K562 (cell line): ENCODE data around the gene RABL6. TPM values are rescaled to one million over a fixed set of nuclear protein-coding genes. Genes with fewer than 3 reads are reported as not detected.
A peak's percentile ranks its signal among the peaks of the same experiment; 100 is the strongest.
"Not testable (repeated sequence)": the region's sequence is repeated elsewhere in the genome, so short reads cannot be mapped to it uniquely, and the experiment has no call there.

Source experiments
- ATAC-seq: fragments of 200-7000 bp; cut with Tn5 transposase; 3 replicates; pipeline ENCODE4 v1.9.1; 2020; ENCODE audit warnings: moderate library complexity
- BruUV-seq: library from RNA; stranded (reverse); fragments of 400-500 nt; replicated peaks from 2 replicates; lab custom pipeline; 2021; lab: Mats Ljungman, UMichigan
- CTCF ChIA-PET: fragments of 300-600 bp; formaldehyde crosslinking; extraction: SDS; loops from one replicate; lab custom pipeline; 2021; ENCODE audit warnings: low intra/inter-chr PET ratio; lab: Yijun Ruan, JAX
- POLR2A ChIA-PET: fragments of 300-600, 350-650 bp; sonication (Branson Sonifier 250); formaldehyde crosslinking; extraction: SDS; loops from one replicate; lab custom pipeline; 2021; ENCODE audit warnings: antibody characterized with exemption, inconsistent platforms; lab: Yijun Ruan, JAX
- DNase-seq, 4 experiments: peaks; one replicate each; pipeline versions ENCODE4 v3.0.0 to v3.0.0-alpha.2; 2011 to 2018; ENCODE audit warnings: low spot score in 3 of 4, mixed read lengths in 3 of 4; ENCODE audit errors: extremely low read depth in 1 of 4
- FAIRE-seq: peaks from 2 replicates; lab custom pipeline; 2011; peaks lifted over from hg19 to GRCh38; lab: Jason Lieb, UNC
- H2AFZ ChIP-seq: 2 replicates; pipeline ENCODE4 v1.6.0; 2011; ENCODE audit warnings: low read depth, low read length, control low read depth, inconsistent platforms
- H3K27ac ChIP-seq: fragments of 200-600 bp; 3 replicates; pipeline ENCODE4 v1.8.0; 2011; ENCODE audit warnings: low read depth, mild to moderate bottlenecking, control low read depth, inconsistent platforms, low read length, moderate library complexity, mixed read lengths; ENCODE audit errors: extremely low read depth
- H3K27me3 ChIP-seq, 2 experiments: fragments of 300-600 bp in 1 of 2; 2 replicates in 1 of 2; 3 replicates in 1 of 2; pipeline versions ENCODE4 v1.6.0 to v1.8.0; 2011; ENCODE audit warnings: inconsistent platforms in 2 of 2, low read length in 2 of 2, mild to moderate bottlenecking in 1 of 2, mixed read lengths in 1 of 2, moderate library complexity in 1 of 2; ENCODE audit not compliant: control insufficient read depth in 2 of 2, insufficient read depth in 2 of 2
- H3K36me3 ChIP-seq: fragments of 300-600 bp; 3 replicates; pipeline ENCODE4 v1.8.0; 2011; ENCODE audit warnings: mild to moderate bottlenecking, low read length, inconsistent platforms; ENCODE audit not compliant: control insufficient read depth, insufficient read depth
- H3K4me1 ChIP-seq, 2 experiments: fragments of 200-600 bp in 1 of 2; replicated peaks in 1 of 2; 2 replicates in 1 of 2; 3 replicates in 1 of 2; pipeline versions ENCODE4 v1.5.1 to v1.8.0; 2011; ENCODE audit warnings: inconsistent platforms in 2 of 2, low read length in 2 of 2, mild to moderate bottlenecking in 1 of 2, mixed read lengths in 1 of 2, moderate library complexity in 1 of 2; ENCODE audit not compliant: control insufficient read depth in 2 of 2, insufficient read depth in 2 of 2
- H3K4me2 ChIP-seq: 2 replicates; pipeline ENCODE4 v1.6.1; 2011; ENCODE audit warnings: low read length, control low read depth, inconsistent platforms, mixed read lengths; ENCODE audit not compliant: insufficient read depth
- H3K4me3 ChIP-seq: fragments of 200-600 bp; sonication (generic), shearing (Covaris generic); 2 replicates; pipeline ENCODE4 v1.5.1; 2016; ENCODE audit warnings: control low read depth, inconsistent platforms
- H3K79me2 ChIP-seq: fragments of 200-600 bp; 3 replicates; pipeline ENCODE4 v1.8.0; 2011; ENCODE audit warnings: low read length, inconsistent platforms; ENCODE audit not compliant: control insufficient read depth, insufficient read depth
- H3K9ac ChIP-seq, 2 experiments: 2 replicates each; pipeline versions ENCODE4 v1.6.0 to v1.6.1; 2011; ENCODE audit warnings: low read depth in 2 of 2, low read length in 2 of 2, control low read depth in 1 of 2, inconsistent platforms in 1 of 2, mild to moderate bottlenecking in 1 of 2, mixed read lengths in 1 of 2; ENCODE audit not compliant: insufficient read depth in 1 of 2
- H3K9me1 ChIP-seq: one replicate; pipeline ENCODE4 v1.6.0; 2011; ENCODE audit warnings: inconsistent platforms, mild to moderate bottlenecking, low read length, moderate library complexity; ENCODE audit not compliant: control insufficient read depth, insufficient read depth
- H3K9me3 ChIP-seq: replicated peaks from 2 replicates; pipeline ENCODE4 v1.5.1; 2011; ENCODE audit warnings: low read depth, low read length, inconsistent platforms; ENCODE audit not compliant: control insufficient read depth, insufficient read depth
- H4K20me1 ChIP-seq: replicated peaks from 2 replicates; pipeline ENCODE4 v1.6.1; 2011; ENCODE audit warnings: low read length, inconsistent platforms, mixed read lengths; ENCODE audit not compliant: control insufficient read depth, insufficient read depth
- CBFA2T3 ChIP-seq: fragments of 450-650 bp; IDR thresholded peaks from 2 replicates; pipeline ENCODE4 v1.6.1; 2017
- CTCFL ChIP-seq: IDR thresholded peaks from 2 replicates; pipeline ENCODE4 v1.6.1; 2011; ENCODE audit warnings: borderline replicate concordance, low read depth, mild to moderate bottlenecking, moderate library complexity, low read length; ENCODE audit not compliant: insufficient read depth, poor library complexity, severe bottlenecking
- RCOR1 ChIP-seq, 2 experiments: IDR thresholded peaks; 2 replicates each; pipeline ENCODE4 v1.6.1; 2012; ENCODE audit warnings: low read depth in 2 of 2, low read length in 2 of 2, borderline replicate concordance in 1 of 2, improper control_type of control experiment in 1 of 2
- ZNF224 ChIP-seq: sonication (generic); formaldehyde crosslinking; IDR thresholded peaks from 2 replicates; pipeline ENCODE4 v1.8.0; 2022; ENCODE audit warnings: mild to moderate bottlenecking, missing genetic modification reagents
- WGBS: fragments of 100-300 bp; shearing (Covaris generic); methylation state at CpG from one replicate; pipeline ENCODE4 v1.1.6; 2016; ENCODE audit warnings: low coverage, mixed read lengths; ENCODE audit not compliant: insufficient coverage; ENCODE audit errors: missing lambda C conversion rate; 5-methylcytosine and 5-hydroxymethylcytosine counted together
- in situ Hi-C: fragments of 300-500 bp; cut with MboI; formaldehyde crosslinking; loops from 4 replicates; pipeline ENCODE4 v1.15.0; 2018; ENCODE audit warnings: inconsistent platforms, mixed read lengths
- intact Hi-C: fragments of 100-400 bp; cut with micrococcal nuclease; formaldehyde crosslinking; loops from 2 replicates; pipeline ENCODE4 v1.14.2; 2022
- polyA plus RNA-seq, 8 experiments: library from polyadenylated mRNA; depleted of rRNA in 4 of 8; stranded (reverse) in 5 of 8; unstranded in 3 of 8; fragments of >200 nt; fragmentation: Nextera tagmentation in 2 of 8; fragmentation: Illumina TruSeq in 1 of 8; extraction: Ambion mirVana in 2 of 8; extraction: Trizol in 1 of 8; gene quantifications; 2 replicates each; pipeline versions ENCODE4 v1.2.1 to v1.2.3, GENCODE V29; 2011 to 2014; ENCODE audit warnings: inconsistent platforms in 1 of 8, missing spikeins in 1 of 8
- total RNA-seq, 7 experiments: library from RNA; depleted of rRNA in 6 of 7; stranded (reverse); fragments of >200 nt in 6 of 7; fragmentation: Illumina TruSeq in 2 of 7; extraction: Trizol in 2 of 7; gene quantifications; 2 replicates each; pipeline versions ENCODE4 v1.2.1 to v1.2.3, GENCODE V29; 2011 to 2021; ENCODE audit warnings: low replicate concordance in 1 of 7
- TF ChIP-seq, protein P1 (sequence below), 2 experiments: fragments of 450-650 bp; formaldehyde crosslinking in 1 of 2; IDR thresholded peaks; 2 replicates each; pipeline versions ENCODE4 v1.4.0 to v1.6.1; 2014 to 2020; ENCODE audit warnings: mild to moderate bottlenecking in 2 of 2, borderline replicate concordance in 1 of 2, low read depth in 1 of 2
- TF ChIP-seq, protein P2 (sequence below), 3 experiments: IDR thresholded peaks in 2 of 3; conservative IDR thresholded peaks in 1 of 3; 2 replicates each; pipeline ENCODE4 v1.5.1; 2011 to 2012; ENCODE audit warnings: low read length in 3 of 3, mild to moderate bottlenecking in 3 of 3, control low read depth in 2 of 3, improper control_type of control experiment in 1 of 3, inconsistent platforms in 1 of 3, low read depth in 1 of 3, mixed read lengths in 1 of 3, moderate library complexity in 1 of 3; ENCODE audit not compliant: insufficient read depth in 2 of 3

Gene RABL6
- total and polyA plus RNA-seq, 9 of the 15 experiments (the other 6 are each of a cell fraction or from before 2014, with no cell fraction given): 5.6 to 181 (median 84.5) TPM

DNA sequence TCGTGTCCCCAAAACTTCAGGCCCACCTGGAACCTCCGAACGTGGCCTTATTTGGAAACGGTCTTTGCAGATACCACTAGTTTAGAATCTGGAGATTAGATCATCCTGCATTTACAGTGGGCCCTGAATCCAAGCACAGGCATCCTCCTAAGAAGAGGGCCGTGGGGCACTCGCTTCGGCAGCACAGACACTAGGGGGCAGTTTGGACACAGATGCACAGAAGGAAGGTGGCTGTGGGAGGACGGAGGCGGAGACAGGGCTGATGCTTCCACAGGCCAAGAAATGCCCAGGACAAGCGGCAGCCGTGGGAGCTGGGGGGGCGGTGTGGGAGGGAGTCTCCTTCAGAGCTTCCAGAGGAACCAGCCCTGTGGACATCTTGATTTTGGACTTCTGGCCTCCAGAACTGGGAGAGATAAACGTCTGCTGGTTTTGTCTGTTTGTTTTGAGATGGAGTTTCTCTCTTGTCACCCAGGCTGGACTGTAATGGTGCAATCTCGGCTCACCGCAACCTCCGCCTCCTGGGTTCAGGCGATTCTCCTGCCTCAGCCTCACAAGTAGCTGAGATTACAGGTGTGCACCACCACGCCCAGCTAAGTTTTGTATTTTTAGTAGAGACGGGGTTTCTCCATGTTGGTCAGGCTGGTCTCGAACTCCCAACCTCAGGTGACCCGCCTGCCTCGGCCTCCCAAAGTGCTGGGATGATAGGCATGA is 46.8 kb upstream of the RABL6 start:
- H3K27ac ChIP-seq, H3K9me3 ChIP-seq, H3K79me2 ChIP-seq, H3K36me3 ChIP-seq, H4K20me1 ChIP-seq, in situ Hi-C loops, intact Hi-C loops, H3K27me3 ChIP-seq, H3K4me3 ChIP-seq, H3K9me1 ChIP-seq, BruUV-seq: not testable (repeated sequence)
- Histone ChIP-seq H3K4me2 (peak overlapping the region; percentile 2; the same call in 1 of the 2 replicates), H3K4me1 (peaks cover 8 to 78% of the 10 kb centered on the region in 2 experiments; a peak in 4 of 5 replicates), H2AFZ (peak overlapping the region; percentile 60), H3K9ac (peak overlapping the region in 1 of 2 experiments; percentile 64; a peak in 1 of 4 replicates)
- ATAC-seq (peak; percentile 80), DNase-seq (peak; percentile 53 to 86 (median 56)), FAIRE-seq (peak; percentile 95)
- 10% methylated on average over 20 of the region's 22 CpGs for WGBS
- ChIA-PET CTCF (interaction anchor here (0.6 kb wide), 1 partner anchor 115 kb away, joined by 3 read pairs; no protein-coding TSS in a partner anchor), POLR2A (interaction anchor here (0.5 to 2.6 kb wide), 6 partner anchors 10 to 1208 kb away, joined by 3 to 11 read pairs (median 3); no protein-coding TSS in a partner anchor)
- 0 out of 2 replicates have a peak, but pooled peaks have one; percentile 16 for TF ChIP-seq ZNF224 (CRISPR knock-in tag)
- peak; percentile 65 for TF ChIP-seq CTCFL
- TF ChIP-seq RCOR1 (IDR thresholded peaks at IDR 0.05; ENCODE audit: borderline replicate concordance in 1 of 2, low read depth in 2 of 2, low read length in 2 of 2): peak in 1 of 2 experiments; percentile 60; a peak in 2 of 4 replicates
- TF ChIP-seq, protein P1, sequence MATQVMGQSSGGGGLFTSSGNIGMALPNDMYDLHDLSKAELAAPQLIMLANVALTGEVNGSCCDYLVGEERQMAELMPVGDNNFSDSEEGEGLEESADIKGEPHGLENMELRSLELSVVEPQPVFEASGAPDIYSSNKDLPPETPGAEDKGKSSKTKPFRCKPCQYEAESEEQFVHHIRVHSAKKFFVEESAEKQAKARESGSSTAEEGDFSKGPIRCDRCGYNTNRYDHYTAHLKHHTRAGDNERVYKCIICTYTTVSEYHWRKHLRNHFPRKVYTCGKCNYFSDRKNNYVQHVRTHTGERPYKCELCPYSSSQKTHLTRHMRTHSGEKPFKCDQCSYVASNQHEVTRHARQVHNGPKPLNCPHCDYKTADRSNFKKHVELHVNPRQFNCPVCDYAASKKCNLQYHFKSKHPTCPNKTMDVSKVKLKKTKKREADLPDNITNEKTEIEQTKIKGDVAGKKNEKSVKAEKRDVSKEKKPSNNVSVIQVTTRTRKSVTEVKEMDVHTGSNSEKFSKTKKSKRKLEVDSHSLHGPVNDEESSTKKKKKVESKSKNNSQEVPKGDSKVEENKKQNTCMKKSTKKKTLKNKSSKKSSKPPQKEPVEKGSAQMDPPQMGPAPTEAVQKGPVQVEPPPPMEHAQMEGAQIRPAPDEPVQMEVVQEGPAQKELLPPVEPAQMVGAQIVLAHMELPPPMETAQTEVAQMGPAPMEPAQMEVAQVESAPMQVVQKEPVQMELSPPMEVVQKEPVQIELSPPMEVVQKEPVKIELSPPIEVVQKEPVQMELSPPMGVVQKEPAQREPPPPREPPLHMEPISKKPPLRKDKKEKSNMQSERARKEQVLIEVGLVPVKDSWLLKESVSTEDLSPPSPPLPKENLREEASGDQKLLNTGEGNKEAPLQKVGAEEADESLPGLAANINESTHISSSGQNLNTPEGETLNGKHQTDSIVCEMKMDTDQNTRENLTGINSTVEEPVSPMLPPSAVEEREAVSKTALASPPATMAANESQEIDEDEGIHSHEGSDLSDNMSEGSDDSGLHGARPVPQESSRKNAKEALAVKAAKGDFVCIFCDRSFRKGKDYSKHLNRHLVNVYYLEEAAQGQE (IDR thresholded peaks at IDR 0.05; ENCODE audit: borderline replicate concordance): peak; percentile 29; the same call in 1 of the 2 replicates
- TF ChIP-seq, protein P1 (CRISPR knock-in tag; IDR thresholded peaks at IDR 0.05; ENCODE audit: low read depth): not testable (repeated sequence)
- TF ChIP-seq CBFA2T3: peak; percentile 48
- TF ChIP-seq, protein P2, sequence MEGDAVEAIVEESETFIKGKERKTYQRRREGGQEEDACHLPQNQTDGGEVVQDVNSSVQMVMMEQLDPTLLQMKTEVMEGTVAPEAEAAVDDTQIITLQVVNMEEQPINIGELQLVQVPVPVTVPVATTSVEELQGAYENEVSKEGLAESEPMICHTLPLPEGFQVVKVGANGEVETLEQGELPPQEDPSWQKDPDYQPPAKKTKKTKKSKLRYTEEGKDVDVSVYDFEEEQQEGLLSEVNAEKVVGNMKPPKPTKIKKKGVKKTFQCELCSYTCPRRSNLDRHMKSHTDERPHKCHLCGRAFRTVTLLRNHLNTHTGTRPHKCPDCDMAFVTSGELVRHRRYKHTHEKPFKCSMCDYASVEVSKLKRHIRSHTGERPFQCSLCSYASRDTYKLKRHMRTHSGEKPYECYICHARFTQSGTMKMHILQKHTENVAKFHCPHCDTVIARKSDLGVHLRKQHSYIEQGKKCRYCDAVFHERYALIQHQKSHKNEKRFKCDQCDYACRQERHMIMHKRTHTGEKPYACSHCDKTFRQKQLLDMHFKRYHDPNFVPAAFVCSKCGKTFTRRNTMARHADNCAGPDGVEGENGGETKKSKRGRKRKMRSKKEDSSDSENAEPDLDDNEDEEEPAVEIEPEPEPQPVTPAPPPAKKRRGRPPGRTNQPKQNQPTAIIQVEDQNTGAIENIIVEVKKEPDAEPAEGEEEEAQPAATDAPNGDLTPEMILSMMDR (IDR thresholded peaks at IDR 0.05 in 2 of 3, conservative IDR thresholded peaks at IDR 0.05 in 1 of 3; ENCODE audit: insufficient read depth in 2 of 3, low read depth in 1 of 3, low read length in 3 of 3): peak; percentile 81 to 87 (median 84)
